ENCODE data around the gene ZFAND3.

Gene ZFAND3, protein sequence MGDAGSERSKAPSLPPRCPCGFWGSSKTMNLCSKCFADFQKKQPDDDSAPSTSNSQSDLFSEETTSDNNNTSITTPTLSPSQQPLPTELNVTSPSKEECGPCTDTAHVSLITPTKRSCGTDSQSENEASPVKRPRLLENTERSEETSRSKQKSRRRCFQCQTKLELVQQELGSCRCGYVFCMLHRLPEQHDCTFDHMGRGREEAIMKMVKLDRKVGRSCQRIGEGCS

GRCh38 chr6:37819177-37819801, at the start of gene ZFAND3:
ZFAND3 (plus strand) TSS chr6:37819727; CDS start chr6:37819946, 219 bp downstream.
- no peak for FAIRE-seq

GRCh38 chr6:37774028-37774680, 45.4 kb upstream of the ZFAND3 start:
- FAIRE-seq: no peak

DNA sequence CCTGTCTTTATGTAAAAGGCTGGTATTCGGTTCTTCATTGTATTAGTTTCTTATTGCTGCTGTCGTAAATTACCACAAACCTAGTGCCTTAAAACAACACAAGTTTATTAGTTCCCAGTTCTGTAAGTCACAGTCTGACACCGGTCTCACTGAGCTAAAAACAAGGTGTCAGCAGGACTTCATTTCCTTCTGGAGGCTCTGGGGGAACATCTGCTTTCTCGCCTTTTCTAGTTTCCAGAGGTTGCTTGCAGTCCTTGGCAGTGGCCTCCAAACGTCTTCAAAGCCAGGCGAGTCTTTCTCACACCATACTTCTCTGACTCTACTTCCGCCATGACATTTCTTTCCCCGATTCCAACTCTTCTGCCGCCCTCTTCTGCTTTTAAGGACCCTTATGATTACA, 43.0 kb upstream of the ZFAND3 start:
- FAIRE-seq: no peak

DNA sequence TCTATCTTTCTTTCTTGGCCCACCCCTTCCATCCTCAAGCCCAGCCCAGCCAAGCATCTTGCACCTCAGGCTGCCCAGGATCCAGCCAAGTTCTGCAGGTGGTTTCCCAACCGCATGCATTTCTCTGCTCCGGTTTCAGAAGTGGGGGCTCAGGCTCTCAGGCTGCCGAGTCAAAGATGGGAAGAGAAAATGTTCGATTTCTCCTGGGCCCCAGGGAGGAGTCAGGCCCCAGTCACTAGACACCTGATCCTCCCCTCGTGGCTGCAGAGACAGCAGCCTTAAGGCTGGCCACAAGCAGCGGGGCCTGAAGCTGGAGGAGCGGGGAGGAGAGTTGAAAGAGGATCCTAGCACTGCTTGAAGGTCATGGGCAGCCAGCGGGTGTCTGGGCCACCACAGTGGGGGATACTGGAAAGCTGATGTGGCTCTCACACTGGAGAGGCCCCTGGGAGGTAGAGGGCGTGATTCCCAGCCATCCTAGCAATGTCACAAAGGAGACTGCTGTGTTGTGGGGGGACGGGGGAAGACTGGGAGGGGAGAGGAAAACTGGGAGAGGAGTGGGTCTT, 42.2 kb upstream of the ZFAND3 start:
- no peak for FAIRE-seq

DNA sequence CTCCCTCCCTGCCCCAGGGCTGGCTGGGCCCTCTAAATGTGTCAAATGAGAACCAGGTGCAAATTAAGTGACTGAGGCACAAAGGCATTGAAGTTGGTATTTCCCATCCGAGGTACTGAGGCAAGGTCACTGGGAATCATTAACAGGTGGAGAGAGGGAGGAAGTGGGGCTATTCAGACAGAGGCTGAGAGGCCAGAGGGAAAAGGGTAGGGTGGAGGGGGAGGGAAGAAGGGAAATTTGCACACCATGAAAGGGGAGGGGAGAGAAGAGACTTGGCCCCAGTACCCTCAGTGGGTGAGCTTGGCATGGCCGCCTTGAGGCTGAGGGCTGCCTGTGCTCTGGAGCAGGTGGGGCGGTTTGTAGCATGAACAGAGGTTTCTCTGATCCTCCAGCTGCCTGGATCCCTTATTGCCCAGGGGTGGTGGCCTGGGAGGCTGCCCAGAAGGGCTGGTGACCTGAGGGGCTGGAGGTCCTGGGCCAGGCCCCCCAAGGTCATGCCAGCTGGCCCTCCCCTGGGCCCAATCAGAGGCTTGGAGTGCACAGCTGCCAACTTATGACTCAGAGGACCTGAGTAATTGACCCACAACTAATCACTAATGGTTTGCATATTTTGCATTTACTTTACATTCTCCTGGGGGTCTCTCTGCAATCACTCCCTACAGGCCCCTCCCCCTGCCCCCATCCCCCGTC, 40.3 kb upstream of the ZFAND3 start:
- FAIRE-seq: no peak

- FAIRE-seq: no peak
Measured at GRCh38 chr6:37779902-37780628, 39.5 kb upstream of the ZFAND3 start.

- no peak for FAIRE-seq
Measured at GRCh38 chr6:37781788-37782187, 37.7 kb upstream of the ZFAND3 start.

DNA sequence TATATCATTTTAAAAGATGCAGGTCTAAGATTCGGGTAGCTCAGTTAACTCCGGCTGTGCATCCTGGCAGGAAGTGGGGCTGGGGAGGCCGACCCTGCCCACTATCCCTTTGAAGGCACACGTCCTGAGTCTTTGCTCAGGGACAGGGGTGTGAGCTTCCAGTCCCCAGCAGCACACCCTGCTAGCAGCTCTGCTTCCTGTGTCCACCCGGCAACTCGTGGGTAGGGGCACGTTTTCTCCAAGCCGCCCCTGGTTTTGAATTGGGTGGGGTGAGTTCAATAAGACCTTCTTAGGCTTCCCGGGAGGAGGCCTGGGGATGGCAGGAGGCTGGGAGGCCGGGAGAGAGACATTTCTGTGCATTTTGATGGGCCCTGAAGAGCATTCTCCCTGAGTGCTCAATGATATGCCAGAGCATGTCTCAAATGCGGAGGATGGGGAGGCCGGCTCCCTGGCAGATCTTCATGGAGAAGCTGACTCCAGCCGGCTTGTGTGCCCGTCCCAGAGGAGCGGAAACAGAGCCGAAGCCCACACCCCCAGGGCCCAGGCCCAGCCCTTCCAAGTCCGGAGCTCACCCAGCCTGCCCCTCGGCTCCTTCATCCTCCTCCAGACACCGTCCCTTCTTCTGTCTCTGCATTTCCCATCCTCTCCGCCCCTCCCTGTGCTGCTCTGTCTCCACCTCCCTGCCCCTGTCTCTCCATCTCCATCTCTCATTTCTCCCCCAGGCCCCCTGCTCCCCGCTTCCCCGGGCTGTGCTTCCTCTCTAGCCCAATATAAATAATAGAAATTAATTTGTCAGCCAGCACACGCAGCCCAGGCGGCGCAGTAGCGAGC, 36.3 kb upstream of the ZFAND3 start:
- FAIRE-seq: no peak

- no peak for FAIRE-seq
Measured at GRCh38 chr6:37783856-37784584, 35.5 kb upstream of the ZFAND3 start.

- FAIRE-seq: no peak
Measured at GRCh38 chr6:37784585-37784967, 35.0 kb upstream of the ZFAND3 start.

- no peak for FAIRE-seq
Measured at GRCh38 chr6:37785002-37785662, 34.4 kb upstream of the ZFAND3 start.

GRCh38 chr6:37785663-37786270, 33.8 kb upstream of the ZFAND3 start:
- FAIRE-seq: no peak

DNA sequence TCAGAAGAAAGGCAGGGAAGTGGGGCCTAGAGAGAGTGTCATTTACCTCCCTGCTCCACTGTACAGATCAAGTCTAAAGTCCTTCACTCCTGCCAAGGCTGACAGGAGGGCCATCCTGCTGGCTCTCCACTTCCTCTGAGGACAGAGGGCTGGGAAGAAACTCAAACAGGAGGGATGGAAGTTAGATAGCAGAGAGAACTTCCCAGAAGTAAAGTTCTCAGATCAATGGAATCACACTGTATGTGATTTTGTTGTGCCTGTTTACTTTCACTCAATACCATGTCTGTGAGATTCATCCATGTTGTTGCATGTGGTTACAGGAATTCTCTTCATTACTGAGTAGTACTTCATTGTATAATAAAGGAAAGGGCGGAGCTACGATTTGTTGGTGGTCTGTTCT, 32.3 kb upstream of the ZFAND3 start:
- no peak for FAIRE-seq

- FAIRE-seq: no peak
Measured at GRCh38 chr6:37788259-37788658, 31.3 kb upstream of the ZFAND3 start.

DNA sequence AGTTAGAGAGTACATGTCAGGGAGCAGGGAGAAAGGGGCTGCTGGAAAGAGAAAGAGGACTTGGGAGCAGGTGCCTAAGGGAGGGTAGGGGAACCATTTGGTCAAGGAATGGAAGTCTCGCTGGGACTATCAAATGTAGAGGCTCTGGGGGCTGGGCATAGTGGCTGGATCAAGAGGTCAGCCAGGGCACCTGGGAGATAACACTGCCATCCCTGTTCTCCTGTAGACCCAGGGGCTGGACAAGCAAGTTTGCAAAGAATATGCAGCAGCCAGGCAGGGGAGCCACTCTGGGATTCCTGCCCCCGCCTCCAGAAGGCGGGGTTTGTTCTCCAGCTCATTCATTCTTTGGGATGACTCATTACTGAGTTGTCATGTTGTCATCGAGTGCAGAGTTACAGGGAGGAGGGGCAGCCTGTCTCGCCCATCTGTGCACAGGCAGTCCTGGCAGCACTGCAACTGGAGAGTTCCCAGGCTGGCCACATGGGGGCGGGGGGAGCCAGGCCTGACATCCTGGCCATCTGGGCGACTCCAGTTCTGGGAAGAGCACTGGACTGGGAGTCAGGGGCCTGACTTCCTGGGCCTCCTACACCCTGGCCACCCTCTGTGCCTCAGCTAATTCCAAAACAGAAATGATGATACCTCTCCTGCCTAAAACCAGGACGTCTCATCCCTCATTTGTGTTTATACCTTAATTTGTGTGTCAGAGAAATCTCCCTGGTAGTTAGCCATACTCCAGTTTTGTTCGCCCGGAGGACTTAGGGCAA, 28.2 kb upstream of the ZFAND3 start:
- FAIRE-seq: peak; percentile 55

DNA sequence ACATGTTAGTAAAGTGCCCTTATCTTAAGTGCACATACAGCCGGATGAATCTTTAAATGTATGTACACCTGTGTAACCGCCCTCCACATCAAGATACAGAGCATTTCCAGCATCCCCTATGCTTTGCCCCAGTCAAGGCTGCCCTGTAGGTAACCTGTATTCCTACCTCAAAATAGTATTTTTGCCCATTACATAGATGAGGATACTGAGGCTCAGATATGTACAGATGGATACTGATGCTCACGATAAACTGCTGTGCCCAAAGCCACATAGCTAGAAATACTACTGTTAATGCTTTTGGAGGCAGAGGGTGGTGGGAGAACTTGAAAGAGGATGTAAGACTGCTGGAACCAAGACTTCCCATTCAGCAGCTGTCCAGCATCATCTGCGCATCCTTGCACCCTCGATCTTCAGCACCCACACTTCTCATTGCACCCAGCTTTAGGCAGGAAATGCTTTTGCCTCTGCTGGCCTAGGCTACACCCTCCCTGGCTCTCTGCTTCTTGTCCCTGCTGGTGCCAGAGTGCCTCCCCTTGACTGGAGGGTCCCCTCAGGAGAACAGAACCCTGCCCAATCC, 27.0 kb upstream of the ZFAND3 start:
- no peak for FAIRE-seq

DNA sequence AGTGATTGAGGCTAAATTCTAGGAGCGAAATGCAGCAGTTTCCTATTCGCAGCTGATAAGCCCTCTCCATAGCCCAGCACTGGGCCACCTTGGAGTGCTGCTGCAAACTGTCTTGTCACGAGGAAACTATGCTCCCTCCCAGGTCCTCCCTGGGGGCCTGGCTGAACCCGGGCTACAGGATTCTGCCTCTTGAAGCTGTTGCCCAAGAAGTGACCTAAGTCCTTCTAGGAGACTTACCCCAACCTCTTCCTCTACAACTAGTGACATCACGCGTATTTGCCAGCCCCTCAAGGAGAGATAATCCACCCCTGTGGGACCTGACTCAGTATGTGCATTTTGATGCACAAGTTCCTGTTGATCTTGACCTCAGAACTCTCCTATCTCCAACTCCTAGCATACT, 26.5 kb upstream of the ZFAND3 start:
- no peak for FAIRE-seq

- FAIRE-seq: no peak
Measured at GRCh38 chr6:37794825-37795224, 24.7 kb upstream of the ZFAND3 start.

Measured in endometrium (tissue), 2 donors.